ENCODE data around the gene KREMEN1.

The KREMEN1 gene

DNA sequence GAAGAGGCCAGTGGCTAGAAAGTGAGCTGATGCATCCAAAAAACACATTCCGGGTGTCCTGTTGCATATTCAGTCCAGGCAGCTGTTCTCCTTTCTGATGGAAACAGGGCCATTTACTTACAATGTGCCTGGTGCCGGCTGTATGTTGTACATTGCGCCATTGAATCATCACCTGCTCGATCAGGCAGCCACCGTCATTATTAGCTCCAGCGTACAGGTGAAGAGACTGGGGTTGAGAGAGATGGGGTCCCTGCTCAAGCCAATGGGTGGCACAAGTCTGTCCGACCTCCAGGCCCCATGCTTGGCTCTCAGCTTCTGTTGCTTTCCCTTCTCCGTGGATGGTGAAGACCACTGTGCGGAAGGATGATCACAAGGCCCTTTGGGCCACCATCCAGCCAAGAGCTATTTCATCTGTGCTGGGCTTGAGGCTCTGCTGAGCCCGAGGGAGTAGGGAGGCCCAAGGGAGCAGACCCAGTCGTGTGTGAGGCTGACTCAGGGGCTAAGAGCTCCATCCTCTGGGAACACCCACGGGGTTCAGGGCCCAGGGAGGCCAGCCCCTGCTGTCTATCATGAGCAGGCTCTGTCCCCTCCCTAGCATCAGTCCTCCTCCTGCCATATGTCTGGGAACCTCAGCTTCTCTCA lies 112.1 kb downstream of the KREMEN1 start:
- no peak for DNase-seq (ENCODE audit: low read depth, low spot score)

- DNase-seq (ENCODE audit: low read depth, low spot score): no peak
Observed at GRCh38 chr22:29186302-29186701, 113.5 kb downstream of the KREMEN1 start.

DNA sequence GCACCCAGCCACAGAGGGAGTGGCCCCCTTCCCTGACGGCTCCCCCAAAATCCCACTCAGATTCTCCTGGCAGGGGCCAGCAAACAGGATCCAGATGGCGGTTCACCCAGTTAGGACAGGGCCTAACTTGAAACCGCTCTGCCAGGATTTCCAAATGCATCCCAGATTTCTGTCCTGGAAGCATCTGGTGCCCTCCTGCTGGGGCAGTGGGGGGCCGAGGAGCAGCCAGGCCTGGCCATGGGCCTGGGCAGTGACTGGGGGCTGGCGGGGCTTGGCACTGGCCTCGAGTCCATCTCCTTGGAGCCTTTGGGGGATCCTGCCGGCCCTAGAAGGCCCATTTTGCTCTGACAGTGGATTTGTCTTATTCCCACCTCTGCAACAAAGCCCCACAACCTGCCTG lies 115.0 kb downstream of the KREMEN1 start:
- no peak for DNase-seq (ENCODE audit: low read depth, low spot score)

DNA sequence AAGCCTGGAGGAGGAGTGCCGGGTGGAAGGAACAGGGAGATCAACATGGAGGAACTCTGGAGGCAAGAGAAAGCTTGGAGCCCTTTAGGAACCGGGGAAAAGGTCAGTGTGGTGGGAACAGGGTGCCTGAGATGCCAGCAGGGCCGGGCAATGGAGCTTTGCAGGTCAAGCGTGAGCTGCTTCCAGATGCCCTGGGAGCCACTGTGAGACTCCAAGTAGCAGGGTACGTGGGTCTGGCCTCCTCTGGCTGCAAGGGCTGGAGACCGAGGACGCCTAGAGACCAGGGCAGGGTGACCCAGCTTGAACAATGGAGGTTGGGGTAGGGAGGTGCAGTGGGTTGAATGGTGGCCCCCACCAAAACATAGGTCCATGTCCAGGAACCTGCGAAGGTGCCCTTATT lies 117.2 kb downstream of the KREMEN1 start:
- no peak for DNase-seq (ENCODE audit: low read depth, low spot score)

DNA sequence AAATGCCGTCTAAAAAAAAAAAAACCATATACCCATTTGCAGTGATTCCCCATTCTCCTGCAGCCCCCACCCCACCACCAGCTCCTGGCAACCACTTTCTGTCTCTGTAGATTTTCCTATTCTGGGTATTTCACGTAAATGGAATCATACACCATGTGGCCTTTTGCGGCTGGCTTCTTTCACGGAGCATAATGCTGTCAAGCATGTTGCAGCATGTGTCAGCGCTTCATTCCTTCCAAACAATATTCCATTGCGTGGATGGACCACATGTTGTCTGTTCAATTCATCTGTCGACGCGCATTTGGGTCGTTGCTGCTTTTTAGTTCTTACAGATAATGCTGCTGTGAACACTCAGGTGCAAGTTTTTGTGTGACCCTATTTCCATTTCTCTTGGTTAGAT lies 118.1 kb downstream of the KREMEN1 start:
- no peak for DNase-seq (ENCODE audit: low read depth, low spot score)

DNA sequence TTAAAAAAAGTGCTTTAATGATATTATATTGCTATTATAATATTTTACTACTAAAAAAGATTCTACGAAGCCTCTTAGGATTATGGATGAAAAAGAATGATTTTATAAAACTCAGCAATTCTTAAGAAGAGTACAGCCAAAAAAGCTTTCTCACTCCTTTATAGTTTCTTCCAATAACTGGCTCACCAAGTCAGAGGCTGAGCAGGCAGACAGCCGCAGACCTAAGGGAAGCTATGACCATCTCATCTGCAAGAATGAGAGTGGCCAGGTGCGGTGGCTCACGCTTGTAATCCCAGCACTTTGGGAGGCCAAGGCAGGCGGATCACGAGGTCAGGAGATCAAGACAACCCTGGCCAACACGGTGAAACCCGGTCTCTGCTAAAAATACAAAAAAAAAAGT lies 120.2 kb downstream of the KREMEN1 start:
- no peak for DNase-seq (ENCODE audit: low read depth, low spot score)

DNA sequence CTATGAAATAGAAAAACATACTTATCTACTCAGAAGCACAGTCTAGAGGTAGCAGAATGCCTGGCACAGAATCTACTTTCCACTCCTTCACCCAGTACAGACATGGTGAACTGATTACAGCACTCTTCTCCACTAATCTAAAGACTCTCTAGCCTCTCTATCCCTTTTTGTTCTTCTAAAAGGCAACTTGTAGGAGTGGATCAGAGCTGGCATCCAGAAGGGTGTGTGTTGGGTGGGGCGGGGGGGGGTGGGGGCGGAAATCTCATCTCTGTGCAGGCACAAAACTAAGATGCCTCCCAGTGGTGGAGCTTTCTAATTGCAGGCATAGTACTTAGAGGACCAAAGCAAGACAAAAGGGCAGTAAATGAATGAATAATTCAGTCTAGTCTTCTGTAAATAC lies 121.3 kb downstream of the KREMEN1 start:
- DNase-seq (ENCODE audit: low read depth, low spot score): no peak

DNA sequence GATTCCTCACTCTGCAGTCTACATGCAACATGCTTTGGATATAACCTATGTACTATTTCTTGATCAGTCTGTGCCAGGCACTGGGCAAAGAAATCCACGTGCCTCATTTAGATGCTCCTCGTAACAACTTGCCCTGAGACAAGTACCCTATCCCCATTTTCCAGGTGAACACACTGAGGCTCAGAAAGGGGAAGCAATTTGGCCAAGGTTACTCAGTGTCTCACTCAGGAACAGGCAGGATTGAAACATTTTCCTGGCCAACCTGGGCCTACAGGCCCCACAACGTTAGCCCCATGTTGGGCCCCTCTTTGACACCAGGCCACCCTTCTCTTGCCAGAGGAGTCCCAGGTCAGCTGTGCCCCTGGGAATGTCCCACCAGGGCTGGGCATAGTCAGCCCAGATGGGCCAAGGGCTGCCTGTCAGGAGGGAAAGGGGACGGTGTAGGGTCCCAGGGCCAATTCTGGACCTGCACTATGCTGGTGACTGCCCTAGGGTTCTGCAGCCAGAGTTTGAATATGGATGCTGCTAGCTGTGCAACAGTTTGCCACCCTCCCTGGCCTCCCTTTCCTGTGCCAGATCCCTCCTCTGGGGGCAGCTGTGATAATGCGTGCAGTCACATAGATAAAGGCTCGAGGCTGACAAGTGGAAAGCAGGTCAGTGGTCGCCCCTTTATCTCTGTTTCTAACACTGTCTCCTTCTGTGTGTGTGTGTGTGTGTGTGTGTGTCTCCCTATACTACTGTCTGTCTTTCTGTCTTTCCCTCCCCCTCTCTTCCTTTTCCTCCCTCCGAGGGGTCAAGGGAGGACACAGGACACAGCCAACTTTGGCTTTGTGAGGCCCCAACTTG lies 122.5 kb downstream of the KREMEN1 start:
- no peak for DNase-seq (ENCODE audit: low read depth, low spot score)

- no peak for DNase-seq (ENCODE audit: low read depth, low spot score)
Observed at GRCh38 chr22:29195964-29196666, 123.3 kb downstream of the KREMEN1 start.

- no peak for DNase-seq (ENCODE audit: low read depth, low spot score)
Observed at GRCh38 chr22:29197096-29197495, 124.3 kb downstream of the KREMEN1 start.

DNA sequence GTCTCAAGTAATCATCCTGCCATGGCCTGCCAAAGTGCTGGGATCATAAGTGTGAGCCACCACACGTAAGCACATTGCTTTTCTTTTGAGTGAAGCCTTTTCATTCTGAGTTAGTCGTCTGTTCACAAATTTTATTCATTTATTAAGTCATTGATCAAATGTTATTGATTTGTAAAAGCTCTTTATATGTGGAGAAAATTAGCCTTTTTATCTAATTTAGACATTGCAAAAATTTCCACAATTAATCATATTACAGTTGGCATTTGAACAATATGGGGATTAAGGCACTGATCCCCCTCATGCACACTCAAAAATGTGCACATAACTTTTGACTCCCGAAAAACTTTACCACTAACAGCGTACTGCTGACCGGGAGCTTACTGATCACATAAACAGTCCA lies 125.4 kb downstream of the KREMEN1 start:
- DNase-seq (ENCODE audit: low read depth, low spot score): no peak

GRCh38 chr22:29199702-29200400 lies 127.0 kb downstream of the KREMEN1 start:
- no peak for DNase-seq (ENCODE audit: low read depth, low spot score)

DNA sequence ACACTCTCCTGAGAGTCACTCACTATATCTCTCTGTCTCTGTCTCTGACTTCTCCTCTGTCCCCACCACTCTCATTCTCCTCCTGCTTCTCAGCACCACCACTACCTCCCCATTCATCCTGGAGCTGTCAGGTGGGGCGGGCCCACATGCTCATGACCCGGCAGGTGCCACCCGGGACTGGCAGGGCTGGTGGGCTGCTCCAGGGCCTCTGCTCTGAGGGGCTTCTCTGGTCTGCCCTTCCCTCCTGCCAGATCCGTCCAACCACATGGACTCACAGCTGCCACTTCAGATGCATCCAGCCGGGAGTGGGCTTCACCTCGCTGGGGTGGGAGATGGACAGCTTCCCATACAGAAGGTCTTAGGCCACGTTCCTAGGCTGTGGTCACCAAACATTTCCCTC lies 128.1 kb downstream of the KREMEN1 start:
- DNase-seq (ENCODE audit: low read depth, low spot score): no peak

GRCh38 chr22:29201782-29202181 lies 128.9 kb downstream of the KREMEN1 start:
- DNase-seq (ENCODE audit: low read depth, low spot score): no peak

DNA sequence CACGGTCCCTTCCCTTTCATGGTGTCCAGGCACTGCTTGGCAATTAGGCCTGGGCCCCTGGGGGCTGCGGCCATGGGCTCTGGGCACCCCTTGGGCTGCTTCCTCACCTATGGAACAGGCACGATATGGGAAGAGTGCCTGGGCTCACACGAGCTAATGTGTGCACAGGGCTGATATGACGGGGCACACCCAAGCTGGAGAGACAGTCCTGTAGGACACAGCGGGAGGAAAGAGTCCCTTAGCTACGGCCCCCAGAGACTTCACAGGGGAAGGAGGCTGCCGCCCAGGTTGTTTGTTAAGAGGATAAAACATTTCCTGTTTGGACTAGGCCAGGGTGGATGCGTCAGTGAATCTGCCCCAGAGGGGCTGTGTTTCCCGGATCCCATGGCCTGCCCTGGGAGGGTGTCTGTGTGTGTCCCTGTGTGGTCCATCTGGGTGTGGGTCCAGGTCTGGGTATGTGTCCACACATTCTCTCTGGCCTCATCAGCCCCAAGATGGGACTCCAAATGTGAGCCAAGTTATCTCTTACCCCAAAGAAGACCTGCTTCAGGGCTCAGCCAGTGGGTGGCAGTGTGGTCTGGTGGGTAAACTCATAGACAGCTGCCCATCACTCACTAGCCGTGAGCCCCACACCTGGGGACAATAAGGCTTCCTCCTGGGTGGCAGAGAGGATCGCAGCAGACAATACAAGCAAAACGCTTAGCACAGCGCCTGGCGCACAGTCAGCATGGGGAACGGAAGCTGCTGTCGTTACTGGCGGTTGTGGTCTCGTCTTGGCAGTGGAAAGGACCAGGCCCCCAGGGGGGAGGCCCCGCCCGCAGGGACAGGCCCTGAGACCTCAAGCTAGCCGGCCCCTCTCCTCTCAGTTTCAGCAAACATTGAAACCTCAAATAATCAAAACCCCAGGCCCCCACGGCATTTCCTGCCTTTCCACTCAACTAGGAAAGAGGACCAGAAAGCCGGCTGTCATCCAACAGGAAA lies 129.7 kb downstream of the KREMEN1 start:
- peak; percentile 68 for DNase-seq (ENCODE audit: low read depth, low spot score)

- no peak for DNase-seq (ENCODE audit: low read depth, low spot score)
Observed at GRCh38 chr22:29203488-29204454, 130.9 kb downstream of the KREMEN1 start.

GRCh38 chr22:29204455-29205183 lies 131.8 kb downstream of the KREMEN1 start:
- DNase-seq (ENCODE audit: low read depth, low spot score): no peak

GRCh38 chr22:29205252-29205593 lies 132.4 kb downstream of the KREMEN1 start:
- DNase-seq (ENCODE audit: low read depth, low spot score): no peak
